IPS-18c (cell line): Measurements from ENCODE around the gene RXRA.

Source experiments
- H3K4me3 ChIP-seq: 2 replicates; pipeline ENCODE4 v1.7.0; 2013; ENCODE audit warnings: low read depth, mild to moderate bottlenecking, low read length, moderate library complexity; ENCODE audit not compliant: insufficient read depth
- H3K9me3 ChIP-seq: one replicate; pipeline ENCODE4 v1.6.1; 2013; ENCODE audit warnings: mild to moderate bottlenecking, low read length, moderate library complexity; ENCODE audit not compliant: control insufficient read depth, insufficient read depth

The RXRA gene

GRCh38 chr9:134317790-134318414, 8.4 kb upstream of the RXRA start:
- Histone ChIP-seq H3K4me3 (no peak overlapping the region), H3K9me3 (peaks cover 3% of the 10 kb centered on the region)

DNA sequence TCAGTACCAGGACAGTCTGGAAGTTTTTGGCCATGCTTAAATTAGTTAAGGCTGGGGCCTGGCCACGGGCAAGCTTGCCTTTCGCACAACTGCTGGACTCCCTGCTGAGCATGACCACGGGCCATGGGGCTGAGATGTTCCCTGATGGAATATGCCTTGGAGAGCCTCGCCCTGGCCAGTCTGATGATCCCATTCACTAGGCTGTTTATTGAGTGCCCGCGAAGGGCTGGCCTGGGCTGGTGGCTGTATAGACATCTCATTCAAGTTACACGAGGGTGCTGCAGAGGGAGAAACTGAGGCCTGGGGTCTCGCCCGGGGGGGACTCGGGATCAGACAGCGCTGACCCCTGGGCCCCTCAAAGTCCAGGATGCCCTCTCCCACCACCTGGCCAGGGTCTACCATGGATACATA, 7.8 kb upstream of the RXRA start:
- Histone ChIP-seq H3K9me3 (peaks cover 3% of the 10 kb centered on the region), H3K4me3 (no peak overlapping the region)

- Histone ChIP-seq H3K9me3 (peaks cover 1% of the 10 kb centered on the region), H3K4me3 (no peak overlapping the region)
These were observed 7.3 kb upstream of the RXRA start for GRCh38 chr9:134318941-134319305.

DNA sequence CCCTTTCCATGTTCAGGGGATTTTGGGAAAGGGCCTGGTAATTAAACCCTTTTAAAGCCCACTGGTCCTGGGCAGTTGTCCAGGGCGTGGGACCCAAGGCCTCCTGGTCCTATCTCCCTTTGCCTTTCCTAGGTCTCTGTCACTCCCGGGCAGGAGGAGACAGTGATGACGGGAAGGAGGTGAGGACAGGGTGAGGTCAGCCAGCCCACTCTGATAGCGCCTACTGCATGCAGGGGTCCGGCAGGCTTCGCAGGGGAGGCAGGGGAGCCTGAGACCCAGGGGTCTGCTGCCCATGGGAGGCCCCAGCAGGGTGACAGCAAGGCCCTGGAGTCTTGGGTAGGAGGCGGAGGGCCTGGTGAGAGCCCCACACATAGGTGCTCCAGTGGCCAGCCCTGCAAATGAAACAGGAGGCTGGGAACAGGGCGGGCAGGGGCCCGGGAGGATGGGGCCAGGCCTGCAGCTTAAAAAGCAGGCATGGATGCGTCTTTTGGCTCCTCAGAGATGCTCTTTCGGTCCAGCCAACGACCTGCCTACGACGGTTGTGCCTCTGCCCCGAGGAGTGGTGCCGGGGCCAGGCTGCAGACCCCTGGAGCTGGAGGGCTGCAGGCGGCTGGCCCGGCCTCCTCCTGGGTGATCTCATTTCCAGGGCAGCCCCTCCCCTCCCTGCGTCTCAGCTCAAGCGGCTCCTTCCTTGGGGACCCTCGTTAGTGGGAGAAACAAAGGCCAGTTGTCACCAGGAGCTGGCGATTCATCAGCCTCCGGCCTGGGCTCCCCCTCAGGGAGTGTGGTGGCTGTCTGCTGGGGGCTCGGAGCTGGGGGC, 6.7 kb upstream of the RXRA start:
- Histone ChIP-seq H3K9me3 (no peaks in the 10 kb centered on the region), H3K4me3 (no peak overlapping the region)

DNA sequence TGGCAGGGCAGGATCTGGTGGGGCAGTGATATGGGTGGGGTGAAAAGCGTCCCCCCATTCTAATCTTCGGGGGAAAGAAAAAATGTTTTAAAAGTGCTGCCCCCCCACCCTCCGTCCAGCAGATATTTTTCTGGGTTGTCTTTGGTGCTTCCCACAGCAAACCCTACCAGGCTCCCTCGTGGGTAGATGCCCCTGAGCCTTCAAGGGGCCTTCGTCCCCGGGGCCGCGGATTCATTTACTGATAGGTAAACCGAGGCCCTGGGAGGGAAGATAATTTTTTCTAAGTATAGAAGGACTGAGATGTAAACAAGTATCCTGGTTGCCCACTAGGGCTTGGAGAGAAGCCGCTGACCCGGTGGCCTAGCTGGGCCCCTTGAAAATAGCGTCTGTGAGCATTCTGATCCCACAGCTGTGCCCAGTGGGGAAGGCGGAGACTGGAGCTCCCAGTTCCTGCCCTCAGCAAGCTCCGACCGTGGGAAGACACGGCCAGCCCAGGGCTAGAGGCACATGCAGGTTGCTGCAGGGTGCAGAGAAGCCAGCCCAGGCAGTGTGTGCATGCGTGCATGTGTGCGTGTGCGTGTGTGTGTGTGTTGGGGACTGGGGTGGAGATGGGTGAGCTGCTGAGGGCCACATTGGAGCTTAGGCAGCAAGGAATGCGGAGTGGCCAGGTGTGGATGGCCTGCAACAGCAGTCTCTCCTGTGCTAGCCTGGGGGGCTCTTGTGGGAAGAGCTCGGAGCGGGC, 6.0 kb upstream of the RXRA start:
- H3K4me3 ChIP-seq = no peak overlapping the region
- H3K9me3 ChIP-seq = no peaks in the 10 kb centered on the region

GRCh38 chr9:134320868-134321471, 5.3 kb upstream of the RXRA start:
- no peak overlapping the region for H3K4me3 ChIP-seq

DNA sequence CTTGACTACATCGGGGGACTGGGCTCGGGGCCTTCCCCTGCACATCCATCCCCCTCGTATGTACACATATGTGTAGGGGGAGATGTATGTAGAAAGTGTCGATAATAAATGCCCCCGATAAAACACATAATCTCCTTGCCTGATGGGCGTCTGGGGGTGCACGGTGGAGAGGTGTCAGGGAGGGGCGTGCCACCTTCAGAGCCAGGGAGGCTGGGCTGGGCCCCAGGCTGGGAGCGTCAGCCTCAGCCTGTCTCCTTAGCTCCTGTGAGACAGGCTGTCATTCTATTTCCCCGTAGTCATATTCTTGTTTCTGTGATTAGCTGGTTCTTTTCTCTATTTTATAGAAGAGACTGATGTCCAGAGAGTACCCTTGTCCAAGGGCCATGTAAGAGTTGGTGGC, 4.7 kb upstream of the RXRA start:
- H3K4me3 ChIP-seq = no peak overlapping the region

More at GRCh38 chr9:134320868-134321471, 5.3 kb upstream of the RXRA start:
- H3K9me3 ChIP-seq = no peaks in the 10 kb centered on the region

DNA sequence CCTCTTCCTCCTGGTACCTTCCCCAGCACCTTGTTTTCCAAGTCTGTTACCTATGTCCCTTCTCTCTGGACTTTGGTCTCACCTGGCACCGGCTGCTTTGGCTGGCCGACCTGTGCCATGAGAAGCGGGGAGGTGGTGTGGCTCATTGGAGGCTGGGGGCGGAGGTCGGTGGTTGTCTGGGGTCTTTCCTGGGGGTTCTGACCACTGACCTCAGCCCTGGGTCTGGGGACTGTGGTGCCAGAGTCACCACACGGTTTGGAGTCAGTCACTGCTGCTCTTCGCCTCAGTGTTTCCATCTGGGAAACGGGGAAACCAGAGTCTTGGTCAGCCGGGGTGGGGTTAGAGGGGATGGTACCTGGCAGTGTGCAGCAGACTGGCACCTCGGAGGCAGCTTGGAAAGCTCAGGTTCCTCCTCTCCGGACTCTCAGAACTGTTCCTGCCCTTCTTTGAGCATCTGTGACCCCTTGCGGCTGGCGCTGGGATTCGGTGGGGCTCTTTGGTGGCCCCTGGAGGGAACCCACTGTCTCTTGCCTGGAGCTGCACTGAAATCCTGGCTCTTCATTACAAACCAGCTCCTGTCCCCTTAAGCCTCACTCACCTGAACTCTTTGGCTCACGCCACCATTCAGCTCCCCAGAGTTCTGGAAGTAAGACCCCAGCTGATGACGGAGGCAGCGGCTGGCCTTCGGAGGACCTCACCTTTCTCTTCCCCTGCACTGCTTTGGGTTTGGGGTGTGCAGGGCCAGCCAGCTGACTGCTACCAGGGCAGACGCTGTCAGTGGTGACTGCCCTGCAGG, 4.1 kb upstream of the RXRA start:
- Histone ChIP-seq H3K4me3 (no peak overlapping the region), H3K9me3 (no peaks in the 10 kb centered on the region)

More for the DNA sequence above, 4.7 kb upstream of the RXRA start:
- no peaks in the 10 kb centered on the region for H3K9me3 ChIP-seq

DNA sequence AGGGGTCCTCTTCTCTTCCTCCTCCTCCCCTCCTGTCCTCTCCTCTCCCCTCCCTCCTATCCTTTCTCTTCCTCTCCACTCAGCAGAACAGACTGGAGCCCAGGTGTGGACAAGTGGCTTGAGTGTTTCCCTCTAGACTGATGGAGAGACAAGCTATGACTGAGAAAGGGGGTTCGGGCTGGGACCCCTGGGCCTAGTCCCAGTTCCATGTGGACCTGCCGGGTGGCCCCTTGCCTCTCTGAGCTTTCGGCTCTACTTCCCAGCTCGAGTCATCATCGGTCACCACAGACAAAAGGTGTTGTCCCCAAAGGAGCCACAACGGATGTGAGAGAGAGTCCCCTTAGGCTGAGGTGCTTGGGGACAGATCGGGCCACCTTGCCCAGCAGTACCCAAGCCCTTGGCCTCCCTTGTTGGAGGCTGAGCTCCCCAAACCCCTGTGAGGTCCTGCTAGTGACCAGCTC, 3.4 kb upstream of the RXRA start:
- Histone ChIP-seq H3K4me3 (no peak overlapping the region), H3K9me3 (no peaks in the 10 kb centered on the region)

- H3K4me3 ChIP-seq = no peak overlapping the region
- no peaks in the 10 kb centered on the region for H3K9me3 ChIP-seq
These were observed 2.4 kb upstream of the RXRA start for GRCh38 chr9:134323741-134324358.

DNA sequence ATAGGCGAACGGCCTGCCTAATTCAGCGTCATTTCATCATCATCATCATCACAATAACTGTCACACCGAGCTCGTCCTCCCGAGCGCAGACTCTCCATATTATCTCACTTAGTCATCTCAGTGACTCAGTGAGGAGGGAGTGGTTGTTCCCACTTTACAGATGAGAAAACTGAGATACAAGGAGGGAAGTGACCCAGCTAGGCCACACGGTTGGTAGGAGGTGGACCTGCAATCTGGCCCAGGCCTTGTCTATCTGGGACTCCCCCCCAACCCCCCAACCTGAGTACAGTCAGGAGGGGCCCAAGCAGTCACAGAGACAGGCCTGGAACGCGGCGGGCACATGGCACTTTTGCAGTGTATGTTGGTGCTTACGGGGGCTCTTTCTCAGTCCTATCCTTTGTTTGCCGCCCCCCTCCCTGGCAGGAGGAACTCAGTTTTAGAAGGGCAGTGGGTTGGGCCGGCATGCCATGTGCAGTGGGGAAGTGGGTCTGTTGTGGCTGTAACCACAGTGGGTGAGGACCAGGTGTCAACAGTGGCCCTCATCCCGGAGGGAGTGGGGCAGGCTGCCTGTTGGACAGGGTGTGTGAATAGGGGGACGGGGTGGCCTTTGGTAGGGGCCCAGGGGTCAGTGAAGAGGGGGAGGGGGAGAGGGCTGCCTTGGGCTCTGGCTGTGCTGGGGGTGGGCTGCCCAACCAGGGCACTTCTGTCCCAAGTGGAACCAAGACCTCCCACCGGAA, 1.7 kb upstream of the RXRA start:
- Histone ChIP-seq H3K4me3 (no peak overlapping the region), H3K9me3 (no peaks in the 10 kb centered on the region)

- H3K4me3 ChIP-seq = peak overlapping the region; percentile 55
- H3K9me3 ChIP-seq = no peaks in the 10 kb centered on the region
These were observed 1.0 kb upstream of the RXRA start for GRCh38 chr9:134325096-134325812.

DNA sequence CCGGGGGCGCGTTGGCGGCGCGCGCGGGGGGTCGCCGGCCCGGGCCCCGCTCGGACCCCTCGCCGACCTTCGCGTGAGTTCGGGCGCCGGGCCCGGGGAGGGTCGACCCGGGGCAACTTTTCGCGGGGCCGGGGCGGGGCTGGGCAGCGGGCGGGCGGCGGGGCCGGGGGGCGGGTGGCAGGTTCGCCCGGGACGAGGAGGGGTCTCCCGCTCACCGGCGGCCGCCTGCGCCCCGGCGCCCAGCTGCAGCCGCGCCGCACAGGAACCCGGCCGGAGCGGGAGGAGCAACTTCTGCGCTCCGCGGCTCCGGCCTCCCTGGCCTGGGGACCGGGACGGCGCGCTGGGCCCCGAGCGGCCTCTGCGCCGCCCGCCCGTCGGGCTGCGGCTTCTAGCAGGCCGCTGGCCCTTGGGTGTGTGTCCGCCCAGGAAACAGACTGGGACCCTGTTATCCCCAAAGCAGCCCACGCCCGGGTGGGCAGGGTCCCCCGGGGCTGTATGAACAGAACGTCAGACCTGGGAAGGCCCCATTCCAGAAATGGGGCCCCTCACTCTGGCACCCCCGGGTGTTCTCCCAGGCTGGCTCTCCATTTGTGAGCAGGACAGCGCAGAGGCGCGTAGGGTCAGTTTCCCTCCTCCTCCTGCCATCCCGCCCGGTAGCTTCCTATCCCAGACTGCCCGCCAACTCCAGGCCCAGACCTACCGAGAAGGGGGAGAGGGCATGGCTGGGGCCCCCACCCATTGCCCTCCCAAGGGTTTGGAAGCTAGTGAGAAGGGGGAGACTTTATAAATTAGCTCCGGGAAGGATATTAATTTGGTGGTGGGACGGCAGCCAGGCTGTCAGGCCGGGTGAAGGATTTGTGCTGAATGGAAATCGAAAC, 708 bp downstream of the RXRA start:
- Histone ChIP-seq H3K9me3 (no peaks in the 10 kb centered on the region), H3K4me3 (peak overlapping the region; percentile 71)

GRCh38 chr9:134327671-134328231, 1.5 kb downstream of the RXRA start:
- H3K9me3 ChIP-seq = no peaks in the 10 kb centered on the region
- peak overlapping the region; percentile 71; the same call in 1 of the 2 replicates for H3K4me3 ChIP-seq
